Peyer's patch (tissue), 4 donors: ENCODE data around the gene EPS8L1. TPM values are rescaled to one million over a fixed set of nuclear protein-coding genes. Genes with fewer than 3 reads are reported as not detected.

Experiments used
- DNase-seq, 3 donors: peaks; one replicate each; pipeline ENCODE4 v3.0.0-alpha.2; 2017 to 2019
- H3K27ac ChIP-seq, 4 donors: fragments of 200-600 bp; sonication (generic); one replicate each; pipeline ENCODE4 v1.5.1; 2016 to 2019
- H3K27me3 ChIP-seq, 2 donors: fragments of 200-600 bp; sonication (generic); one replicate each; pipeline ENCODE4 v1.5.1; 2019
- H3K36me3 ChIP-seq, 3 donors: fragments of 200-600 bp; sonication (generic); one replicate each; pipeline ENCODE4 v1.5.1; 2016 to 2019
- H3K4me1 ChIP-seq, 4 donors: fragments of 200-600 bp; sonication (generic); one replicate each; pipeline ENCODE4 v1.5.1; 2016 to 2019
- H3K4me3 ChIP-seq, 4 donors: fragments of 200-600 bp; sonication (generic); 1 replicate in 3 of 4; 2 replicates in 1 of 4; pipeline ENCODE4 v1.5.1; 2016 to 2019; ENCODE audit warnings: mild to moderate bottlenecking in 1 of 4
- H3K9me3 ChIP-seq, 4 donors: fragments of 200-600 bp; sonication (generic); one replicate each; pipeline ENCODE4 v1.5.1; 2016 to 2019; ENCODE audit warnings: mild to moderate bottlenecking in 1 of 4
- POLR2A ChIP-seq, 2 donors: fragments of 450-650 bp; IDR thresholded peaks; one replicate each; pipeline ENCODE4 v1.5.1; 2017; ENCODE audit warnings: antibody characterized with exemption in 2 of 2, mild to moderate bottlenecking in 2 of 2, moderate library complexity in 2 of 2
- total RNA-seq, 4 donors: library from RNA; depleted of rRNA; stranded (reverse); fragments of >200 nt; gene quantifications; one replicate each; pipeline ENCODE4 v1.1.0, GENCODE V29; 2016
- TF ChIP-seq, protein P1 (sequence below), 6 experiments: fragments of 450-650 bp in 4 of 6; fragments of 200-600 bp in 2 of 6; sonication (generic) in 1 of 6; IDR thresholded peaks; one replicate each; pipeline ENCODE4 v1.5.1; 2017 to 2019; ENCODE audit warnings: antibody characterized with exemption in 6 of 6, mild to moderate bottlenecking in 3 of 6, moderate library complexity in 1 of 6

EPS8L1 gene
- total RNA-seq, 4 donors from 2014 or later, result 5.0 to 43.8 (median 23.1) TPM

- Histone ChIP-seq H3K4me3 (no peak overlapping the region), H3K27me3 (no peaks in the 10 kb centered on the region), H3K9me3 (no peaks in the 10 kb centered on the region), H3K27ac (no peak overlapping the region), H3K4me1 (peaks cover 0 to 10% (median 4%) of the 10 kb centered on the region in 4 donors), H3K36me3 (peaks cover 0 to 54% (median 0%) of the 10 kb centered on the region in 3 donors)
- no peak for DNase-seq
- no peak for TF ChIP-seq POLR2A (IDR thresholded peaks at IDR 0.05)
- TF ChIP-seq, protein P1, sequence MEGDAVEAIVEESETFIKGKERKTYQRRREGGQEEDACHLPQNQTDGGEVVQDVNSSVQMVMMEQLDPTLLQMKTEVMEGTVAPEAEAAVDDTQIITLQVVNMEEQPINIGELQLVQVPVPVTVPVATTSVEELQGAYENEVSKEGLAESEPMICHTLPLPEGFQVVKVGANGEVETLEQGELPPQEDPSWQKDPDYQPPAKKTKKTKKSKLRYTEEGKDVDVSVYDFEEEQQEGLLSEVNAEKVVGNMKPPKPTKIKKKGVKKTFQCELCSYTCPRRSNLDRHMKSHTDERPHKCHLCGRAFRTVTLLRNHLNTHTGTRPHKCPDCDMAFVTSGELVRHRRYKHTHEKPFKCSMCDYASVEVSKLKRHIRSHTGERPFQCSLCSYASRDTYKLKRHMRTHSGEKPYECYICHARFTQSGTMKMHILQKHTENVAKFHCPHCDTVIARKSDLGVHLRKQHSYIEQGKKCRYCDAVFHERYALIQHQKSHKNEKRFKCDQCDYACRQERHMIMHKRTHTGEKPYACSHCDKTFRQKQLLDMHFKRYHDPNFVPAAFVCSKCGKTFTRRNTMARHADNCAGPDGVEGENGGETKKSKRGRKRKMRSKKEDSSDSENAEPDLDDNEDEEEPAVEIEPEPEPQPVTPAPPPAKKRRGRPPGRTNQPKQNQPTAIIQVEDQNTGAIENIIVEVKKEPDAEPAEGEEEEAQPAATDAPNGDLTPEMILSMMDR (IDR thresholded peaks at IDR 0.05), result no peak
Measured at GRCh38 chr19:55092423-55093318, 17.0 kb downstream of the EPS8L1 start.

DNA sequence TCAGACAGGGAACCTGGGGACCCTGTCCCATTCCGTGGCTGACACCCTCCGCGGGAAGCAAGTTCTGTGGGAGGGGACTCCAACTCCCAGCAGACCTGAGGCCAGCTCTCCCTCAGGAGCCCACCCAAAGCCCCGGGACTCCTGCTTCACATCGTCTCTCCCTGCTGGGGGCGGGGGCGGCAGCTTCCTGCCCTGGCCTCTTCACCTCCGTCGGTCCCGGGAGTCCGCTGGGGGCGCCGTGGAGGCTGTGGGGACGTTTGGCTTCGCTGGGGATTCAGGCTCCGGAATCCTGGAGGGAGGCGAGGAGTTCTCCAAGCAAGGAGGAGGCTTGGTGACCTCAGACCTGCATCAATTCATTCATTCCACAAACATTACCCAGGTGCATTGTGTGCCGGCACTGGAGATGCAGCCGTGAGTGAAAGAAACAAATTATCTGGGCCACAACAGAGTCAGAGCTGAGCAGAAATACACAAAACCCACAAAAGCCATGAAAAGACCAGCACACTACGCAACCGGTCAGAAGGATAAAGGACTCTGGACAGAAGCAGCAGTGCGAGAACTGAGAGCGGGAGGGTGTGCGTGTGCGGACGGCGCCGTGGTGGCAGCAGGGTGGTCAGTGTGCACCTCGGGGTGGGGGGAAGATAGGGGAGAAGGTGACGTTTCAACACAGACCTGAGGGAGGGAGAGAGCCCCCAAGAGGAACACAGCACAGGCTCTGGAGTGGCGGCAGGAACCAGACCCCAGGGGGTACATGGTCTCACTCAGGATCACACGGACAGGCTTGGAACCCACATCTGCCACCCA, 19.0 kb downstream of the EPS8L1 start:
- Histone ChIP-seq H3K4me3 (no peak overlapping the region), H3K9me3 (no peaks in the 10 kb centered on the region), H3K27me3 (no peaks in the 10 kb centered on the region), H3K36me3 (peaks cover 0 to 74% (median 0%) of the 10 kb centered on the region in 3 donors), H3K4me1 (no peaks in the 10 kb centered on the region), H3K27ac (no peak overlapping the region)
- TF ChIP-seq POLR2A (IDR thresholded peaks at IDR 0.05), result no peak
- TF ChIP-seq, protein P1 (IDR thresholded peaks at IDR 0.05), result no peak
- DNase-seq, result peak in 1 of 3 donors; percentile 35

DNA sequence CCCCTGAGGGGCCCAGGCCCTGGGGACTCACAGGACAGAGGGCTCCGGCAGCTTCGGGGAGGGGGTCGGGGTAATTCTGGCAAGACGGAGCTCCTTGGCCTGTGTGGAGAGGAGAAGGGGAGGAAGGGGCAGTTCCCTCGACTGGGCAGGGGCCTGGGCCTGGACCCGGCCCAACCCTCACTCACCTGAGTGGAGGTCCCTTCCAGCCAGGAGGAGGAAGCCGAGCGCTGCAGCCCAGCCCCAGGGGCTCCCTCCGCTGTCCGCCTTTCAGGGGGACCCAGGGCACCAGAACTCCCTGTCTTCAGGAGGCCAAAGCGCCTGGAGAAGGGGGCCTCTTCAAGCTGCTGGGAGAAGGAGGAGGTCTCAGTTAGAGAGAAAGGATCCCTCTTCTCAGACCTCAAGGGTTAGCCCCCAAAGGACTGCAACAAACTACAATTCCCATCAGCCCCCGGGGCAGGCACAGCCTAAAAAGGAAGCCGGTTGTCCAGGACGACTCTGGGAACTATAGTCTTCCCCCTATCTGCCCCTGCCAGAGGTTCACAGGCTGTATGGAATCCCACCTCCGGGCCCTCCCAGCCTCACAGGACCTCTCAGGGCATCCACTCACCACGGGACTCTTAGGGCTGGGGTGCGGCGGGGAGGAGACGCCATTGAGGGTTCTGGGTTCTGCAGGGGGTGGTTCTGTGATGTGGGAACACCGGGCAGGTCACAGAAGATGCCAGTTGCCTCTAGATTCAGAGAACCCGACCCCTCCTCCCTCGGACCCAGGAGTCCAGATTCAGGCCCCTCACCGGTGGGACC, 19.8 kb downstream of the EPS8L1 start:
- H3K4me1 ChIP-seq, result no peaks in the 10 kb centered on the region
- H3K27me3 ChIP-seq, result no peaks in the 10 kb centered on the region
- H3K4me3 ChIP-seq, result no peak overlapping the region
- DNase-seq, result peak in 1 of 3 donors; percentile 41
- H3K27ac ChIP-seq, result no peak overlapping the region
- H3K36me3 ChIP-seq, result peaks cover 0 to 73% (median 0%) of the 10 kb centered on the region in 3 donors
- H3K9me3 ChIP-seq, result no peaks in the 10 kb centered on the region
- no peak for TF ChIP-seq POLR2A (IDR thresholded peaks at IDR 0.05)
- TF ChIP-seq, protein P1 (IDR thresholded peaks at IDR 0.05), result no peak

GRCh38 chr19:55096061-55096701, 20.5 kb downstream of the EPS8L1 start:
- Histone ChIP-seq H3K36me3 (peaks cover 0 to 73% (median 0%) of the 10 kb centered on the region in 3 donors), H3K27ac (no peak overlapping the region), H3K27me3 (no peaks in the 10 kb centered on the region), H3K4me1 (no peaks in the 10 kb centered on the region), H3K4me3 (no peak overlapping the region), H3K9me3 (no peaks in the 10 kb centered on the region)
- peak in 1 of 3 donors; percentile 39 for DNase-seq
- TF ChIP-seq, protein P1 (IDR thresholded peaks at IDR 0.05), result no peak
- no peak for TF ChIP-seq POLR2A (IDR thresholded peaks at IDR 0.05)
